A549 (cell line): ENCODE data around the gene ACD. TPM values are rescaled to one million over a fixed set of nuclear protein-coding genes. Genes with fewer than 3 reads are reported as not detected.

Experiments used
- ATAC-seq, 2 experiments: fragments of 200-7000 bp in 1 of 2; fragments of >200 bp in 1 of 2; cut with Nextera tagmentation in 1 of 2; cut with Tn5 transposase in 1 of 2; 3 replicates each; pipeline versions ENCODE4 v1.8.0 to v1.9.1; 2018 to 2020; ENCODE audit warnings: mild to moderate bottlenecking in 1 of 2, moderate library complexity in 1 of 2
- CTCF ChIA-PET: fragments of 300-600 bp; sonication (Branson Sonifier 250); formaldehyde crosslinking; extraction: SDS; loops from one replicate; lab custom pipeline; 2021; ENCODE audit warnings: antibody characterized with exemption, inconsistent platforms; lab: Yijun Ruan, JAX
- POLR2A ChIA-PET: fragments of 350-600 bp; formaldehyde crosslinking; extraction: SDS; loops from one replicate; lab custom pipeline; 2021; ENCODE audit warnings: antibody characterized with exemption, inconsistent platforms; lab: Yijun Ruan, JAX
- DNase-seq, 2 experiments: peaks; one replicate each; pipeline versions ENCODE4 v3.0.0 to v3.0.0-alpha.2; 2011 to 2016; ENCODE audit warnings: low read depth in 1 of 2, low spot score in 1 of 2
- FAIRE-seq: peaks from 2 replicates; lab custom pipeline; 2011; peaks lifted over from hg19 to GRCh38; lab: Jason Lieb, UNC
- H3K27ac ChIP-seq, 2 experiments: fragments of >200 bp; sonication (Bioruptor Twin); formaldehyde crosslinking; 3 replicates each; pipeline ENCODE4 v1.5.1; 2016 to 2017
- H3K4me1 ChIP-seq: fragments of >200 bp; sonication (Bioruptor Twin); formaldehyde crosslinking; 3 replicates; pipeline ENCODE4 v1.6.1; 2016
- H3K4me2 ChIP-seq: fragments of >200 bp; sonication (Bioruptor Twin); formaldehyde crosslinking; 3 replicates; pipeline ENCODE4 v1.6.1; 2016
- H3K4me3 ChIP-seq: fragments of >200 bp; sonication (Bioruptor Twin); formaldehyde crosslinking; 3 replicates; pipeline ENCODE4 v1.5.1; 2016
- H3K9me3 ChIP-seq: fragments of >200 bp; sonication (Bioruptor Twin); formaldehyde crosslinking; 3 replicates; pipeline ENCODE4 v1.6.1; 2016
- BHLHE40 ChIP-seq: IDR thresholded peaks from 2 replicates; pipeline ENCODE4 v1.6.1; 2012; ENCODE audit warnings: low read depth, low read length, inconsistent platforms
- CBX2 ChIP-seq: fragments of 200-600 bp; sonication (generic); IDR thresholded peaks from 2 replicates; pipeline ENCODE4 v1.6.1; 2016; ENCODE audit warnings: low read depth, mild to moderate bottlenecking, borderline replicate concordance
- CBX8 ChIP-seq: fragments of 200-600 bp; sonication (generic); IDR thresholded peaks from 2 replicates; pipeline ENCODE4 v1.6.1; 2016
- CEBPB ChIP-seq, 2 experiments: fragments of >200 bp in 1 of 2; sonication (Bioruptor Twin) in 1 of 2; formaldehyde crosslinking in 1 of 2; IDR thresholded peaks; 2 replicates each; pipeline ENCODE4 v1.6.1; 2012 to 2016
- CHD4 ChIP-seq: fragments of 200-600 bp; sonication (generic); IDR thresholded peaks from 2 replicates; pipeline ENCODE4 v1.6.1; 2016; ENCODE audit warnings: antibody characterized with exemption, mild to moderate bottlenecking, borderline replicate concordance
- EHMT2 ChIP-seq: fragments of 200-600 bp; sonication (generic); IDR thresholded peaks from 2 replicates; pipeline ENCODE4 v1.6.1; 2016; ENCODE audit warnings: antibody characterized with exemption, low read depth, mild to moderate bottlenecking, moderate library complexity
- ESRRA ChIP-seq: fragments of 150-350 bp; IDR thresholded peaks from 2 replicates; pipeline ENCODE4 v1.6.1; 2014; ENCODE audit warnings: mild to moderate bottlenecking, low read length, borderline replicate concordance
- FOXS1 ChIP-seq: fragments of 250-450 bp; sonication (Bioruptor Pico); IDR thresholded peaks from 2 replicates; pipeline ENCODE4 v1.5.0; 2020; ENCODE audit warnings: mild to moderate bottlenecking, moderate library complexity
- HOXB13 ChIP-seq: fragments of 250-450 bp; sonication (Bioruptor Pico); IDR thresholded peaks from 2 replicates; pipeline ENCODE4 v1.5.0; 2020; ENCODE audit warnings: low read depth, mild to moderate bottlenecking, moderate library complexity
- JUNB ChIP-seq: fragments of >200 bp; sonication (Bioruptor Twin); formaldehyde crosslinking; IDR thresholded peaks from 2 replicates; pipeline ENCODE4 v1.6.1; 2016
- MAFK ChIP-seq: fragments of 450-650 bp; IDR thresholded peaks from 2 replicates; pipeline ENCODE4 v1.6.1; 2014; ENCODE audit not compliant: partially characterized antibody
- NFE2L2 ChIP-seq: fragments of 150-350 bp; conservative IDR thresholded peaks from 2 replicates; pipeline ENCODE4 v1.6.1; 2014; ENCODE audit warnings: low read length
- NR3C1 ChIP-seq: fragments of >200 bp; sonication (Bioruptor Twin); formaldehyde crosslinking; IDR thresholded peaks from 3 replicates; pipeline ENCODE4 v1.6.1; 2017
- PHF8 ChIP-seq: fragments of 200-600 bp; sonication (generic); IDR thresholded peaks from 2 replicates; pipeline ENCODE4 v1.6.1; 2016; ENCODE audit warnings: low read depth, mild to moderate bottlenecking, antibody characterized with exemption, moderate library complexity, borderline replicate concordance
- POLR2AphosphoS2 ChIP-seq: conservative IDR thresholded peaks from 2 replicates; pipeline ENCODE4 v1.6.1; 2012; ENCODE audit warnings: low read length, improper control_type of control experiment, inconsistent platforms
- RARB ChIP-seq: fragments of 250-450 bp; sonication (Bioruptor Pico); IDR thresholded peaks from 2 replicates; pipeline ENCODE4 v1.8.0; 2021; ENCODE audit warnings: mild to moderate bottlenecking, moderate library complexity
- RFX5 ChIP-seq: fragments of 450-650 bp; IDR thresholded peaks from 2 replicates; pipeline ENCODE4 v1.7.1; 2014; ENCODE audit warnings: antibody characterized with exemption, mild to moderate bottlenecking, moderate library complexity
- RNF2 ChIP-seq: fragments of 200-600 bp; sonication (generic); IDR thresholded peaks from 2 replicates; pipeline ENCODE4 v1.6.1; 2016; ENCODE audit warnings: low read depth, mild to moderate bottlenecking, antibody characterized with exemption, moderate library complexity, borderline replicate concordance
- ZNF302 ChIP-seq: fragments of 250-450 bp; sonication (Bioruptor Pico); IDR thresholded peaks from 2 replicates; pipeline ENCODE4 v1.9.0; 2021; ENCODE audit warnings: inconsistent platforms, mild to moderate bottlenecking, moderate library complexity
- WGBS: methylation state at CpG from one replicate; pipeline ENCODE4 v1.1.6; 2017; ENCODE audit errors: missing lambda C conversion rate; 5-methylcytosine and 5-hydroxymethylcytosine counted together
- polyA plus RNA-seq, 4 experiments: library from polyadenylated mRNA; depleted of rRNA in 3 of 4; stranded (reverse); fragments of >200 nt; fragmentation: RNase III in 1 of 4; extraction: RNeasy Plus Mini Kit Qiagen cat#74134 plus additional on column Dnase treatment in 1 of 4; gene quantifications; 2 replicates in 3 of 4; 3 replicates in 1 of 4; pipeline ENCODE4 v1.2.3, GENCODE V29; 2011 to 2017
- TF ChIP-seq, protein P1 (sequence below): IDR thresholded peaks from 2 replicates; pipeline ENCODE4 v1.6.1; 2012
- TF ChIP-seq, protein P2 (sequence below): fragments of >200 bp; sonication (Bioruptor Twin); formaldehyde crosslinking; IDR thresholded peaks from 2 replicates; pipeline ENCODE4 v1.6.1; 2016
- TF ChIP-seq, protein P3 (sequence below): fragments of 150-350 bp; IDR thresholded peaks from 2 replicates; pipeline ENCODE4 v1.6.1; 2014; ENCODE audit warnings: low read depth, mild to moderate bottlenecking, low read length
- TF ChIP-seq, protein P4 (sequence below): fragments of >200 bp; sonication (Bioruptor Twin); formaldehyde crosslinking; IDR thresholded peaks from 3 replicates; pipeline ENCODE4 v1.5.1; 2016
- TF ChIP-seq, protein P5 (sequence below): fragments of >200 bp; sonication (Bioruptor Twin); formaldehyde crosslinking; IDR thresholded peaks from 3 replicates; pipeline ENCODE4 v1.6.1; 2016
- TF ChIP-seq, protein P6 (sequence below): fragments of 250-450 bp; sonication (Bioruptor Pico); IDR thresholded peaks from 2 replicates; pipeline ENCODE4 v1.5.0; 2020; ENCODE audit warnings: low read depth, mild to moderate bottlenecking, moderate library complexity

ACD gene
- polyA plus RNA-seq, 2 of the 4 experiments (the other 2 are of a cell fraction) = 19.4 to 26.4 TPM

DNA sequence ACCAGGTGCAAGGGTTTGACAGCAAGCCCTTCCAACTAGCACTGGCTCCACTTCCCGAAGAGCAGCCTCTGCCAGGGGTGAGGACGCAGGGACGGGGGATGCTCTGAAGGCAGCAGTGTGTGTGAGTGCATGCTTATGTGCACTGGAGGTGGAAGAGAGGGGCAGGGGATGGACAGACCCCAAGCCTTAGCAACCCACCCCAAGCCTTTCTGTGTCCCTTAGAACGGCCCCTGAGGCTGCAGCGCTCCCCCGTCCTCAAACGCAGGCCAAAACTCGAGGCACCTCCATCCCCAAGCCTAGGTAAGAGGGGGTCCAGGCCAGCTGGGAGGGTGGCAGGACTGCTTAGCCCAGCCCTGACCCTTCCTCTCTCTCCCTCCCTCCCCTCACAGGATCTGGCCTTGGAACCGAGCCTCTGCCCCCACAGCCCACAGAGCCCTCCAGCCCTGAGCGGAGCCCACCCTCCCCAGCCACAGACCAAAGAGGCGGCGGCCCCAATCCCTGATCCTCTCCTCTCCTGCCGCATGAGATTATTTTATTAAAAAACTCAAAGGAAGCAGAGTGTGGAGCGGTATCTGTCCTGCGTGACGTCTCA is 2.9 kb downstream of the ACD start:
- ChIA-PET POLR2A (no interaction called here), CTCF (interaction anchor here (1.7 to 8.6 kb wide), 6 partner anchors 10 to 163 kb away, joined by 5 to 51 read pairs (median 13); partner anchors contain the start of genes CARMIL2 and CTCF)
- H3K4me2 ChIP-seq = no peak overlapping the region
- no peaks in the 10 kb centered on the region for H3K9me3 ChIP-seq
- H3K4me1 ChIP-seq = peaks cover 15% of the 10 kb centered on the region; the same call in 2 of the 3 replicates
- DNase-seq = no peak
- no peak overlapping the region for H3K27ac ChIP-seq
- WGBS = 91% methylated on average over 16 of the region's 16 CpGs
- FAIRE-seq = no peak
- TF ChIP-seq POLR2AphosphoS2 (no peak), NR3C1 (no peak), FOXS1 (CRISPR knock-in tag) (no peak)
- ATAC-seq = no peak
- H3K4me3 ChIP-seq = no peak overlapping the region

DNA sequence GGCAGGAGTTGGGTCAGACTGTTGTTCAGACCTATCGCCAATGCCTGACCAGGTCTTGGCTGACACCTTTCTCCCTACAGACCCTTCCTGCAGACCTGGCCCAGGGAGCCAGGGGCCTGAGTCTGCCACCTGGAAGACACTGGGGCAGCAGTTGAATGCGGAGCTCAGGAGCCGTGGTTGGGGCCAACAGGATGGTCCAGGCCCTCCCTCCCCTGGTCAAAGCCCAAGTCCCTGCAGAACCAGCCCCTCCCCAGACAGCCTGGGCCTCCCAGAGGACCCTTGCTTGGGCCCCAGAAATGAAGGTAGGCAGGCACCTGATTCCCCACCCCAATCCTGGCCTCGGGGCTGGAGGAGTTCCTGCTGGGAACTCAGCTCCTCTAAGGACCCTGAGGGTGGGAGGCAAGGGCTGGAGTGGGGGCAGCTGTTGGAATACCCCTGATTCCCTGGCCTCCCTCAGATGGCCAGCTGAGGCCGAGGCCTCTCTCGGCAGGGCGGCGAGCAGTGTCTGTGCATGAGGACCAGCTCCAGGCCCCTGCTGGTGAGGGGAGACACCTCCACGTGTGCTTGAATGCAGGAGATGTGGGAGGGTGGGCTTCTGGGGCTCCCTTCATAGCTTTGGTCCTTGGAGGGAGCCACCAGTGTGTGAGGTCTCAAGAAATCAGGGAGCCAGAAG is 3.6 kb downstream of the ACD start:
- CTCF ChIA-PET = interaction anchor here (1.1 to 8.6 kb wide), 4 partner anchors 11 to 135 kb away, joined by 4 to 51 read pairs (median 8); partner anchors contain the start of gene CARMIL2
- Histone ChIP-seq H3K9me3 (no peaks in the 10 kb centered on the region), H3K4me3 (no peak overlapping the region), H3K4me2 (no peak overlapping the region), H3K27ac (no peak overlapping the region), H3K4me1 (peaks cover 15% of the 10 kb centered on the region; the same call in 2 of the 3 replicates)
- POLR2A ChIA-PET = no interaction called here
- no peak for DNase-seq
- no peak for ATAC-seq
- 86% methylated on average over 7 of the region's 9 CpGs for WGBS
- TF ChIP-seq, protein P1, sequence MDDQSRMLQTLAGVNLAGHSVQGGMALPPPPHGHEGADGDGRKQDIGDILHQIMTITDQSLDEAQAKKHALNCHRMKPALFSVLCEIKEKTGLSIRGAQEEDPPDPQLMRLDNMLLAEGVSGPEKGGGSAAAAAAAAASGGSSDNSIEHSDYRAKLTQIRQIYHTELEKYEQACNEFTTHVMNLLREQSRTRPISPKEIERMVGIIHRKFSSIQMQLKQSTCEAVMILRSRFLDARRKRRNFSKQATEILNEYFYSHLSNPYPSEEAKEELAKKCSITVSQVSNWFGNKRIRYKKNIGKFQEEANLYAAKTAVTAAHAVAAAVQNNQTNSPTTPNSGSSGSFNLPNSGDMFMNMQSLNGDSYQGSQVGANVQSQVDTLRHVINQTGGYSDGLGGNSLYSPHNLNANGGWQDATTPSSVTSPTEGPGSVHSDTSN = no peak
- TF ChIP-seq ESRRA = no peak
- no peak for TF ChIP-seq JUNB
- no peak for TF ChIP-seq CHD4
- no peak for TF ChIP-seq RARB (CRISPR knock-in tag)
- TF ChIP-seq CBX2 = no peak
- no peak for TF ChIP-seq MAFK
- TF ChIP-seq, protein P2, sequence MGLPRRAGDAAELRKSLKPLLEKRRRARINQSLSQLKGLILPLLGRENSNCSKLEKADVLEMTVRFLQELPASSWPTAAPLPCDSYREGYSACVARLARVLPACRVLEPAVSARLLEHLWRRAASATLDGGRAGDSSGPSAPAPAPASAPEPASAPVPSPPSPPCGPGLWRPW = no peak
- no peak for TF ChIP-seq NFE2L2
- TF ChIP-seq ZNF302 (CRISPR knock-in tag) = no peak
- TF ChIP-seq, protein P3, sequence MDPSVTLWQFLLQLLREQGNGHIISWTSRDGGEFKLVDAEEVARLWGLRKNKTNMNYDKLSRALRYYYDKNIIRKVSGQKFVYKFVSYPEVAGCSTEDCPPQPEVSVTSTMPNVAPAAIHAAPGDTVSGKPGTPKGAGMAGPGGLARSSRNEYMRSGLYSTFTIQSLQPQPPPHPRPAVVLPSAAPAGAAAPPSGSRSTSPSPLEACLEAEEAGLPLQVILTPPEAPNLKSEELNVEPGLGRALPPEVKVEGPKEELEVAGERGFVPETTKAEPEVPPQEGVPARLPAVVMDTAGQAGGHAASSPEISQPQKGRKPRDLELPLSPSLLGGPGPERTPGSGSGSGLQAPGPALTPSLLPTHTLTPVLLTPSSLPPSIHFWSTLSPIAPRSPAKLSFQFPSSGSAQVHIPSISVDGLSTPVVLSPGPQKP = no peak
- no peak for TF ChIP-seq RNF2
- no peak for TF ChIP-seq CBX8
- no peak for TF ChIP-seq BHLHE40
- TF ChIP-seq, protein P4, sequence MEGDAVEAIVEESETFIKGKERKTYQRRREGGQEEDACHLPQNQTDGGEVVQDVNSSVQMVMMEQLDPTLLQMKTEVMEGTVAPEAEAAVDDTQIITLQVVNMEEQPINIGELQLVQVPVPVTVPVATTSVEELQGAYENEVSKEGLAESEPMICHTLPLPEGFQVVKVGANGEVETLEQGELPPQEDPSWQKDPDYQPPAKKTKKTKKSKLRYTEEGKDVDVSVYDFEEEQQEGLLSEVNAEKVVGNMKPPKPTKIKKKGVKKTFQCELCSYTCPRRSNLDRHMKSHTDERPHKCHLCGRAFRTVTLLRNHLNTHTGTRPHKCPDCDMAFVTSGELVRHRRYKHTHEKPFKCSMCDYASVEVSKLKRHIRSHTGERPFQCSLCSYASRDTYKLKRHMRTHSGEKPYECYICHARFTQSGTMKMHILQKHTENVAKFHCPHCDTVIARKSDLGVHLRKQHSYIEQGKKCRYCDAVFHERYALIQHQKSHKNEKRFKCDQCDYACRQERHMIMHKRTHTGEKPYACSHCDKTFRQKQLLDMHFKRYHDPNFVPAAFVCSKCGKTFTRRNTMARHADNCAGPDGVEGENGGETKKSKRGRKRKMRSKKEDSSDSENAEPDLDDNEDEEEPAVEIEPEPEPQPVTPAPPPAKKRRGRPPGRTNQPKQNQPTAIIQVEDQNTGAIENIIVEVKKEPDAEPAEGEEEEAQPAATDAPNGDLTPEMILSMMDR = no peak
- no peak for FAIRE-seq

DNA sequence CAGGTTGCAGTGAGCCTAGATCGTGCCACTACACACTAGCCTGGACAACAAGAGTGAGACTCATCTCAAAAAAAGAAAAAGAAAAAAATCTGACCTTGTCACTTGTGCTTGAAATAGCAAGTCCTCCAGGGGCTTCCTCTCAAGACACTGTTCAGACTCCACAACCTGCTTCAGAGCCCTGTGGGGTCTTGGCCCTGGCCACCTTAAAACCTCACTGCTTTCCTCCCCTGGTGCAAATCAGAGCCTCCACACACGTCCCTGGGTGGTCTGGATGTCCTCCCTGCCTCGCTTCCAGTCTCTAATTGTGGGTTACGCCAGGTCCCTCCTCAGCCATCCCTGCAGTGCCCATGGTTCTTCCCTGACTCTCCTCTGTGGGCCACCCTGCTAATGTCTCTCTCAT is 4.7 kb downstream of the ACD start:
- ChIA-PET POLR2A (no interaction called here), CTCF (interaction anchor here (1.1 to 8.6 kb wide), 4 partner anchors 11 to 109 kb away, joined by 4 to 51 read pairs (median 5); partner anchors contain the start of gene CARMIL2)
- 76% methylated on average over 4 of the region's 4 CpGs for WGBS
- ATAC-seq (no peak), FAIRE-seq (no peak), DNase-seq (no peak)
- H3K4me1 ChIP-seq = peaks cover 15% of the 10 kb centered on the region; the same call in 2 of the 3 replicates
- H3K4me2 ChIP-seq = no peak overlapping the region
- H3K4me3 ChIP-seq = no peak overlapping the region
- no peaks in the 10 kb centered on the region for H3K9me3 ChIP-seq
- no peak overlapping the region for H3K27ac ChIP-seq
- TF ChIP-seq RARB (CRISPR knock-in tag) = no peak
- TF ChIP-seq EHMT2 = no peak
- no peak for TF ChIP-seq FOXS1 (CRISPR knock-in tag)
- no peak for TF ChIP-seq RFX5
- no peak for TF ChIP-seq NFE2L2
- no peak for TF ChIP-seq PHF8
- TF ChIP-seq HOXB13 = no peak
- TF ChIP-seq, protein P5, sequence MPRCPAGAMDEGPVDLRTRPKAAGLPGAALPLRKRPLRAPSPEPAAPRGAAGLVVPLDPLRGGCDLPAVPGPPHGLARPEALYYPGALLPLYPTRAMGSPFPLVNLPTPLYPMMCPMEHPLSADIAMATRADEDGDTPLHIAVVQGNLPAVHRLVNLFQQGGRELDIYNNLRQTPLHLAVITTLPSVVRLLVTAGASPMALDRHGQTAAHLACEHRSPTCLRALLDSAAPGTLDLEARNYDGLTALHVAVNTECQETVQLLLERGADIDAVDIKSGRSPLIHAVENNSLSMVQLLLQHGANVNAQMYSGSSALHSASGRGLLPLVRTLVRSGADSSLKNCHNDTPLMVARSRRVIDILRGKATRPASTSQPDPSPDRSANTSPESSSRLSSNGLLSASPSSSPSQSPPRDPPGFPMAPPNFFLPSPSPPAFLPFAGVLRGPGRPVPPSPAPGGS = no peak
- TF ChIP-seq, protein P6, sequence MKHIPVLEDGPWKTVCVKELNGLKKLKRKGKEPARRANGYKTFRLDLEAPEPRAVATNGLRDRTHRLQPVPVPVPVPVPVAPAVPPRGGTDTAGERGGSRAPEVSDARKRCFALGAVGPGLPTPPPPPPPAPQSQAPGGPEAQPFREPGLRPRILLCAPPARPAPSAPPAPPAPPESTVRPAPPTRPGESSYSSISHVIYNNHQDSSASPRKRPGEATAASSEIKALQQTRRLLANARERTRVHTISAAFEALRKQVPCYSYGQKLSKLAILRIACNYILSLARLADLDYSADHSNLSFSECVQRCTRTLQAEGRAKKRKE = no peak
- TF ChIP-seq CEBPB (IDR thresholded peaks at IDR 0.05) = no peak
